Kidney tubule cell (primary cell): Measurements from ENCODE around the gene ATF1.
A peak's percentile ranks its signal among the peaks of the same experiment; 100 is the strongest.
"Not testable (repeated sequence)": the region's sequence is repeated elsewhere in the genome, so short reads cannot be mapped to it uniquely, and the experiment has no call there.

Experiments
- DNase-seq: peaks from one replicate; pipeline ENCODE4 v3.0.0-alpha.2; 2018; ENCODE audit warnings: low spot score

The ATF1 gene

GRCh38 chr12:50803230-50803875, 39.5 kb downstream of the ATF1 start:
- no peak for DNase-seq

- no peak for DNase-seq
Measured at GRCh38 chr12:50806176-50806575, 42.3 kb downstream of the ATF1 start.

- DNase-seq, result not testable (repeated sequence)
Measured at GRCh38 chr12:50809131-50809530, 45.2 kb downstream of the ATF1 start.

GRCh38 chr12:50814921-50815320, 51.0 kb downstream of the ATF1 start:
- DNase-seq, result not testable (repeated sequence)

- DNase-seq, result no peak
Measured at GRCh38 chr12:50820177-50820576, 56.3 kb downstream of the ATF1 start.

- DNase-seq, result no peak
Measured at GRCh38 chr12:50822082-50822481, 58.2 kb downstream of the ATF1 start.

GRCh38 chr12:50823724-50824123, 59.8 kb downstream of the ATF1 start:
- DNase-seq, result not testable (repeated sequence)

- no peak for DNase-seq
Measured at GRCh38 chr12:50824914-50825313, 61.0 kb downstream of the ATF1 start.

GRCh38 chr12:50825372-50825838, 61.5 kb downstream of the ATF1 start:
- peak; percentile 71 for DNase-seq

- no peak for DNase-seq
Measured at GRCh38 chr12:50828121-50828520, 64.2 kb downstream of the ATF1 start.

- DNase-seq, result no peak
Measured at GRCh38 chr12:50828886-50829285, 65.0 kb downstream of the ATF1 start.

- not testable (repeated sequence) for DNase-seq
Measured at GRCh38 chr12:50833801-50834200, 69.9 kb downstream of the ATF1 start.

GRCh38 chr12:50839042-50839441, 75.1 kb downstream of the ATF1 start:
- DNase-seq, result no peak

- DNase-seq, result no peak
Measured at GRCh38 chr12:50840809-50841487, 77.0 kb downstream of the ATF1 start.

GRCh38 chr12:50841716-50842531, 78.0 kb downstream of the ATF1 start:
- DNase-seq, result no peak

GRCh38 chr12:50842637-50843493, 79.0 kb downstream of the ATF1 start, which contains the start of gene TMPRSS12:
Gene TMPRSS12 (plus strand): TSS chr12:50842926. CDS start chr12:50842965, 39 bp downstream.
- DNase-seq, result peak; percentile 9

- peak; percentile 24 for DNase-seq
Measured at GRCh38 chr12:50845021-50845647, 81.2 kb downstream of the ATF1 start.

- no peak for DNase-seq
Measured at GRCh38 chr12:50848963-50849362, 85.1 kb downstream of the ATF1 start.

- DNase-seq, result not testable (repeated sequence)
Measured at GRCh38 chr12:50855218-50855617, 91.3 kb downstream of the ATF1 start.

- not testable (repeated sequence) for DNase-seq
Measured at GRCh38 chr12:50855679-50856078, 91.8 kb downstream of the ATF1 start.
